ENCODE results near the gene SUMO4.
A peak's percentile ranks its signal among the peaks of the same experiment; 100 is the strongest.
"Not testable (repeated sequence)": the region's sequence is repeated elsewhere in the genome, so short reads cannot be mapped to it uniquely, and the experiment has no call there.

SUMO4 gene

DNA sequence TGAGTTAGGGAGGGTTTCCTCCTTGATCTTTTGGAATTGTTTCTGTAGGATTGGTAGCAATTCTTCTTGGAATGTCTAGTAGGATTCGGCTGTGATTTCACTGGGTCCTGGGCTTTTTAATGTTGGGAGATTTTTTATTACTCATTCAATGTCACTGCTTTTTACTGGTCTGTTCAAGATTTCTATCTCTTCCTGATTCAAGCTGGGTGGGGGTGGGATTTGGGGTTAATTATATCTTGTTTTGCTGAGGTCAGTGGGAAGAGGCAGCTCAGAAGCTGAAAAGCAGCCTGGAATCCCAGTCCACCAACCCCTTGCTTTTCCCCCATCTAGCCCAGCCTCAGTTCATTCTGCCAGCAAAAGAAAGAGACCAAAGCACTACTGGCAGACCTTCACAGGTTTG is 39.6 kb downstream of the SUMO4 start:
- no peak for TF ChIP-seq CTCF (conservative IDR thresholded peaks at IDR 0.05; ENCODE audit: low read length)
- no peak for DNase-seq (ENCODE audit: low read depth)
- no peak overlapping the region for H3K4me3 ChIP-seq (ENCODE audit: low read length)

- no peak for TF ChIP-seq CTCF (conservative IDR thresholded peaks at IDR 0.05; ENCODE audit: low read length)
- DNase-seq (ENCODE audit: low read depth) = no peak
- no peak overlapping the region for H3K4me3 ChIP-seq (ENCODE audit: low read length)
These were observed 40.9 kb downstream of the SUMO4 start for GRCh38 chr6:149440735-149441671.

GRCh38 chr6:149441740-149442139 is 41.7 kb downstream of the SUMO4 start:
- no peak for TF ChIP-seq CTCF (conservative IDR thresholded peaks at IDR 0.05; ENCODE audit: low read length)
- no peak overlapping the region for H3K4me3 ChIP-seq (ENCODE audit: low read length)
- DNase-seq (ENCODE audit: low read depth) = no peak

GRCh38 chr6:149443411-149444181 is 43.5 kb downstream of the SUMO4 start:
- peak; percentile 49 for DNase-seq (ENCODE audit: low read depth)
- H3K4me3 ChIP-seq (ENCODE audit: low read length) = no peak overlapping the region
- TF ChIP-seq CTCF (conservative IDR thresholded peaks at IDR 0.05; ENCODE audit: low read length) = no peak

DNA sequence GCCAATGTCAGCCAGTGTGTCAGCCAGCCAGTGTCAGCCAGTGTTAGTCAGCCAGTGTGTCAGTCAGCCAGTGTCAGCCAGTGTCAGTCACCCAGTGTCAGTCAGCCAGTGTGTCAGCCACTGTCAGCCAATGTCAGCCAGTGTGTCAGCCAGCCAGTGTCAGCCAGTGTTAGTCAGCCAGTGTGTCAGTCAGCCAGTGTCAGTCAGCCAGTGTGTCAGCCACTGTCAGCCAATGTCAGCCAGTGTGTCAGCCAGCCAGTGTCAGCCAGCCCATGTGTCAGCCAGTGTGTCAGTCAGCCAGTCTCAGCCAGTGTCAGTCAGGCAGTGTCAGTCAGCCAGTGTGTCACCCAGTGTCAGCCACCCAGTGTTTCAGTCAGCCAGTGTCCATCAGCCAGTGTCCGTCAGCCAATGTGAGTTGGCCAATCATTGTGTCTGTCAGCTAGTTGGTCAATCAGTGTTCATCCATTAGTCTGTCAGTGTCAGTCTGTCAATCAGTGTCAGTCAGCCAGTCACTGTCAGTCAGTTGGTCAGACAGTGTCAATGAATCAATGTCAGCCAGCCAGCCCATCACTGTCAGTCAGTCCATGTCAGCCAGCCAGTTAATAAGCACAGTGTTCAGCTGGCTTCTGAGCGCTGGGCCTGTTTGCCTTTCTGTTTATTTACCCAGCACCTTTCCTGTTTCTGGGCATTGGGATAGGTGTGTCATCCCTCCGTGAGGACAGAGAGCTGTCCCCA is 44.5 kb downstream of the SUMO4 start:
- not testable (repeated sequence) for DNase-seq (ENCODE audit: low read depth); H3K4me3 ChIP-seq (ENCODE audit: low read length)

GRCh38 chr6:149445095-149445466 is 45.0 kb downstream of the SUMO4 start:
- DNase-seq (ENCODE audit: low read depth) = no peak
- TF ChIP-seq CTCF (conservative IDR thresholded peaks at IDR 0.05; ENCODE audit: low read length) = no peak
- no peak overlapping the region for H3K4me3 ChIP-seq (ENCODE audit: low read length)

DNA sequence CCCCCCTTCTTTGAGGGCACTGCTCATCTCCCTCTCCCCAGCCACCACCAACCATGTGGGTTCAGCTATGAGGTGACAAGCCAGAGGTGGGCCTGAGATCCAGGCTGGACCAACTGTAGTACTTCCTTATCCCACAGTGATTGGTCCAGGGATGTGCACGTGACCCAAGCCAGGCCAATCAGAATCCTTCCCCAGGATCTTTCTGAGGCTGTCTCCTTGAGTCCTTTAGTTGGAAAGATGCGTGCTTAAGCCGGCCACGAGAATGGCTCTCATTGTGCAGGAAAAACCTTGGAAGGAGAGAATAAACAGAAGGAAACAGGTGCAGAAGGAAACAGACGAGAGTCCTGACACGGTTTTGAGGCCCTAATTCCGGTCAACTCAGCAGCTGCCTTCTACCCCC is 45.5 kb downstream of the SUMO4 start:
- no peak overlapping the region for H3K4me3 ChIP-seq (ENCODE audit: low read length)
- no peak for TF ChIP-seq CTCF (conservative IDR thresholded peaks at IDR 0.05; ENCODE audit: low read length)
- no peak for DNase-seq (ENCODE audit: low read depth)
